Astrocyte (in vitro differentiated cells and primary cell): ENCODE measurements around the gene MTX1.

Source experiments
- CTCF ChIP-seq: IDR thresholded peaks from 2 replicates; pipeline ENCODE4 v1.5.1; 2011; ENCODE audit warnings: low read depth, mild to moderate bottlenecking, inconsistent platforms, low read length, moderate library complexity; ENCODE audit not compliant: insufficient read depth
- EZH2 ChIP-seq: IDR thresholded peaks from 2 replicates; pipeline ENCODE4 v1.6.1; 2012; ENCODE audit warnings: mild to moderate bottlenecking, low read length, inconsistent platforms; ENCODE audit not compliant: insufficient read depth

- TF ChIP-seq CTCF (peak; percentile 89), EZH2 (no peak)
These were observed 1.3 kb upstream of the MTX1 start for GRCh38 chr1:155206891-155207805.
